Left lung (tissue), 10 donors: ENCODE measurements around the gene NR3C2. TPM values are rescaled to one million over a fixed set of nuclear protein-coding genes. Genes with fewer than 3 reads are reported as not detected.
"Not testable (repeated sequence)": the region's sequence is repeated elsewhere in the genome, so short reads cannot be mapped to it uniquely, and the experiment has no call there.

Experiments
- ATAC-seq: fragments of 200-7000 bp; cut with Tn5 transposase; one replicate; pipeline ENCODE4 v1.9.1; 2020; ENCODE audit warnings: moderate library complexity
- DNase-seq, 4 donors: peaks; one replicate each; pipeline ENCODE4 v3.0.0-alpha.2; 2013 to 2020
- H3K27ac ChIP-seq, 2 donors: fragments of 200-600 bp; sonication (generic) in 1 of 2; one replicate each; pipeline versions ENCODE4 v1.5.0 to v1.8.0; 2020 to 2021
- H3K27me3 ChIP-seq, 2 donors: fragments of 200-600 bp; sonication (generic) in 1 of 2; one replicate each; pipeline versions ENCODE4 v1.5.0 to v1.8.0; 2020 to 2021
- H3K36me3 ChIP-seq, 2 donors: fragments of 200-600 bp; sonication (generic) in 1 of 2; one replicate each; pipeline versions ENCODE4 v1.5.0 to v1.8.0; 2020 to 2021
- H3K4me1 ChIP-seq, 2 donors: fragments of 200-600 bp; one replicate each; pipeline ENCODE4 v1.8.0; 2021
- H3K4me3 ChIP-seq, 2 donors: fragments of 200-600 bp; sonication (generic) in 1 of 2; one replicate each; pipeline versions ENCODE4 v1.5.0 to v1.8.0; 2020 to 2021; ENCODE audit warnings: mild to moderate bottlenecking in 1 of 2
- H3K9me3 ChIP-seq, 2 donors: fragments of 200-600 bp; sonication (generic) in 1 of 2; one replicate each; pipeline versions ENCODE4 v1.5.0 to v1.8.0; 2020 to 2021
- CTCF ChIP-seq, 2 donors: fragments of 200-600 bp; sonication (generic) in 1 of 2; IDR thresholded peaks; one replicate each; pipeline versions ENCODE4 v1.5.0 to v1.8.0; 2021; ENCODE audit warnings: antibody characterized with exemption in 2 of 2
- intact Hi-C, 2 donors: fragments of 100-400 bp; cut with DNase I; formaldehyde crosslinking; loops; one replicate each; pipeline versions ENCODE4 v1.11.2 to v1.14.2; 2022
- polyA plus RNA-seq, 6 donors: library from polyadenylated mRNA; unstranded; fragments of 120-200 nt; gene quantifications; one replicate each; pipeline ENCODE4 v1.2.1, GENCODE V29; 2013; ENCODE audit not compliant: insufficient read length in 6 of 6
- total RNA-seq, 2 donors: library from RNA; stranded (reverse); fragmentation: NEBNext Ultra II Directional; extraction: Animal tissue kit (Norgen Biotek cat#: 25700); gene quantifications; one replicate each; pipeline ENCODE4 v1.2.1, GENCODE V29; 2021
- donor health status: DM: no; HTN: yes; CAD: no.
- donor health status: DM: no; HTN: no; CAD: no.

NR3C2 gene
- total and polyA plus RNA-seq, 8 donors, result 13.1 to 25.0 (median 17.0) TPM

GRCh38 chr4:148089624-148090023 is 352.6 kb downstream of the NR3C2 start:
- no peaks in the 10 kb centered on the region for H3K27me3 ChIP-seq
- ATAC-seq (no peak), DNase-seq (peak in 1 of 4 donors; percentile 60)
- H3K36me3 ChIP-seq, result no peaks in the 10 kb centered on the region
- no peak for TF ChIP-seq CTCF (IDR thresholded peaks at IDR 0.05)
- no peak overlapping the region for H3K4me3 ChIP-seq
- H3K9me3 ChIP-seq, result no peaks in the 10 kb centered on the region
- no peaks in the 10 kb centered on the region for H3K4me1 ChIP-seq
- intact Hi-C loops, result no loop called here
- no peak overlapping the region for H3K27ac ChIP-seq

GRCh38 chr4:148083073-148083472 is 359.1 kb downstream of the NR3C2 start:
- H3K4me1 ChIP-seq, H3K4me3 ChIP-seq, DNase-seq, H3K27me3 ChIP-seq, intact Hi-C loops, H3K9me3 ChIP-seq, ATAC-seq, H3K27ac ChIP-seq: not testable (repeated sequence)
- H3K36me3 ChIP-seq, result peaks cover 0 to 29% of the 10 kb centered on the region in 2 donors

GRCh38 chr4:148081745-148082144 is 360.5 kb downstream of the NR3C2 start:
- Histone ChIP-seq H3K4me3 (no peak overlapping the region), H3K4me1 (no peaks in the 10 kb centered on the region), H3K27ac (no peak overlapping the region), H3K27me3 (no peaks in the 10 kb centered on the region), H3K36me3 (peaks cover 0 to 34% of the 10 kb centered on the region in 2 donors), H3K9me3 (no peaks in the 10 kb centered on the region)
- no peak for TF ChIP-seq CTCF (IDR thresholded peaks at IDR 0.05)
- DNase-seq, result peak in 1 of 4 donors; percentile 50
- intact Hi-C loops, result no loop called here
- no peak for ATAC-seq

GRCh38 chr4:148081267-148081666 is 360.9 kb downstream of the NR3C2 start:
- no peak for DNase-seq
- H3K4me3 ChIP-seq, result no peak overlapping the region
- no peak for ATAC-seq
- no peak for TF ChIP-seq CTCF (IDR thresholded peaks at IDR 0.05)
- H3K27ac ChIP-seq, result no peak overlapping the region
- H3K36me3 ChIP-seq, result peaks cover 0 to 37% of the 10 kb centered on the region in 2 donors
- intact Hi-C loops, result no loop called here
- no peaks in the 10 kb centered on the region for H3K9me3 ChIP-seq
- H3K4me1 ChIP-seq, result no peaks in the 10 kb centered on the region
- H3K27me3 ChIP-seq, result no peaks in the 10 kb centered on the region

- intact Hi-C loops, result no loop called here
- H3K4me1 ChIP-seq, result no peaks in the 10 kb centered on the region
- ATAC-seq (no peak), DNase-seq (no peak)
- TF ChIP-seq CTCF (IDR thresholded peaks at IDR 0.05), result no peak
- no peaks in the 10 kb centered on the region for H3K27me3 ChIP-seq
- H3K27ac ChIP-seq, result no peak overlapping the region
- H3K4me3 ChIP-seq, result no peak overlapping the region
- peaks cover 0 to 7% of the 10 kb centered on the region in 2 donors for H3K9me3 ChIP-seq
- peaks cover 0 to 50% of the 10 kb centered on the region in 2 donors for H3K36me3 ChIP-seq
These were observed 362.3 kb downstream of the NR3C2 start for GRCh38 chr4:148079961-148080360.

GRCh38 chr4:148078061-148078460 is 364.2 kb downstream of the NR3C2 start:
- no peak for ATAC-seq
- peaks cover 0 to 61% of the 10 kb centered on the region in 2 donors for H3K36me3 ChIP-seq
- H3K9me3 ChIP-seq, result peaks cover 0 to 16% of the 10 kb centered on the region in 2 donors
- H3K4me1 ChIP-seq, result no peaks in the 10 kb centered on the region
- DNase-seq, result peak in 1 of 4 donors; percentile 7
- H3K27ac ChIP-seq, result no peak overlapping the region
- no peak overlapping the region for H3K4me3 ChIP-seq
- H3K27me3 ChIP-seq, result no peaks in the 10 kb centered on the region
- intact Hi-C loops, result no loop called here
- TF ChIP-seq CTCF (IDR thresholded peaks at IDR 0.05), result no peak
